ENCODE measurements around the gene CREB1. TPM values are rescaled to one million over a fixed set of nuclear protein-coding genes. Genes with fewer than 3 reads are reported as not detected.
A peak's percentile ranks its signal among the peaks of the same experiment; 100 is the strongest.

CREB1 gene
- total and polyA plus RNA-seq, 2 donors (not counting 1 experiment from before 2014, with no cell fraction given): 42.5 to 156 TPM

DNA sequence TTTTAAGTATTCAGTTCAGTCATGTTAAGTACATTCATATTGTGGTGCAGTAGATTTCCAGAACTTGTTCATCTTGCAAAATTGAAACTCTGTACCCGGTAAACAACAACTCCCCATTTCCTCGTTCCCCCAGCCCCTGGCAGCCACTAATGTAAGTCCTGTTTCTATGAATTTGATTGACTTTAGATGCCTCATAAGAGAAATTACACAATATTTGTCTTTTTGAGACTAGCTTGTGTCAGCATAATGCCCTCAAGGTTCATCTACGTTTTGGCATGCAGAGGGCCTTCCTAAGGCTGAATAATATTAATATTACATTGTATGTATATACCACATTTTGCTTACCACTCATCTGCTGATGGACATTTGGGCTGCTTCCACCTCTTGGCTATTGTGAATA is 64.5 kb downstream of the CREB1 start:
- CTCF ChIA-PET: interaction anchor here (0.7 kb wide), 1 partner anchor 658 kb away, joined by 3 read pairs; no protein-coding TSS in a partner anchor

DNA sequence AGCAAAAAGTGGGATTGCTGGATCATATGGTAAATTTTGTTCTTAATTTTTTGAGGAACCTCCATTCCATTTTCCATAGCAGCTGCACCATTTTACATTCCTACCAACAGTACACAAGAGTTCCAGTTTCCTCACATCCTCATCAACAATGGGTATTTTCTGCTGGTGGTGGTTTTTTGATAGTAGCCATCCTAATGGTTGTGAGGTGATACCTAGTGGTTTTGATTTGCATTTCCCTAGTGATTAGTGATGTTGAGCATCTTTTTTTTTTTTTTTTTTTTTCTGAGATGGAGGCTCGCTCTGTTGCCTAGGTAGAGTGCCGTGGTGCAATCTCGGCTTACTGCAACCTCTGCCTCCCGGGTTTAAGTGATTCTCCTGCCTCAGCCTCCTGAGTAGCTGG is 65.0 kb downstream of the CREB1 start:
- Histone ChIP-seq H4K20me1 (ENCODE audit: control insufficient read depth, insufficient read depth, low read length, poor library complexity, severe bottlenecking) (peaks cover 11% of the 10 kb centered on the region), H3K9me3 (ENCODE audit: control extremely low read depth in 1 of 3, control insufficient read depth in 2 of 3, insufficient read depth in 1 of 3, low read length in 2 of 3) (peaks cover 0 to 18% (median 4%) of the 10 kb centered on the region in 3 donors), H3K36me3 (replicated peaks in 1 of 2; ENCODE audit: control extremely low read depth in 1 of 2, control insufficient read depth in 1 of 2, extremely low read depth in 1 of 2, insufficient read depth in 2 of 2, low read length in 1 of 2) (peaks cover 6 to 47% of the 10 kb centered on the region in 2 experiments), H2AFZ (ENCODE audit: insufficient read depth, low read depth, low read length, poor library complexity, severe bottlenecking) (no peak overlapping the region), H3K27me3 (replicated peaks in 1 of 4; ENCODE audit: control extremely low read depth in 1 of 4, control insufficient read depth in 3 of 4, insufficient read depth in 4 of 4, low read length in 3 of 4) (no peaks in the 10 kb centered on the region), H3K9ac (ENCODE audit: low read length) (no peak overlapping the region), H3K79me2 (ENCODE audit: control insufficient read depth, insufficient read depth, low read length) (peaks cover 13% of the 10 kb centered on the region), H3K27ac (ENCODE audit: low read length in 2 of 2) (no peak overlapping the region), H3K4me3 (ENCODE audit: control extremely low read depth in 1 of 5, extremely low read depth in 1 of 5, insufficient read depth in 1 of 5, low read depth in 2 of 5, low read length in 4 of 5) (no peak overlapping the region), H3K4me1 (ENCODE audit: control insufficient read depth in 2 of 2, insufficient read depth in 2 of 2, low read length in 2 of 2) (peaks cover 5 to 6% of the 10 kb centered on the region in 2 donors), H3K4me2 (replicated peaks; ENCODE audit: low read depth, low read length, poor library complexity, severe bottlenecking) (no peak overlapping the region)
- no peak overlapping the region for H3K27ac Mint-ChIP-seq
- no peaks in the 10 kb centered on the region for H3K27me3 Mint-ChIP-seq
- intact Hi-C loops (cut with micrococcal nuclease): no loop called here
- WGBS (ENCODE audit: insufficient coverage): no CpG with 5 or more reads among the region's 4 CpGs
- no peak for TF ChIP-seq EZH2 (IDR thresholded peaks at IDR 0.05; ENCODE audit: borderline replicate concordance, insufficient read depth, low read depth, low read length, poor library complexity, severe bottlenecking)
- TF ChIP-seq, protein P1, sequence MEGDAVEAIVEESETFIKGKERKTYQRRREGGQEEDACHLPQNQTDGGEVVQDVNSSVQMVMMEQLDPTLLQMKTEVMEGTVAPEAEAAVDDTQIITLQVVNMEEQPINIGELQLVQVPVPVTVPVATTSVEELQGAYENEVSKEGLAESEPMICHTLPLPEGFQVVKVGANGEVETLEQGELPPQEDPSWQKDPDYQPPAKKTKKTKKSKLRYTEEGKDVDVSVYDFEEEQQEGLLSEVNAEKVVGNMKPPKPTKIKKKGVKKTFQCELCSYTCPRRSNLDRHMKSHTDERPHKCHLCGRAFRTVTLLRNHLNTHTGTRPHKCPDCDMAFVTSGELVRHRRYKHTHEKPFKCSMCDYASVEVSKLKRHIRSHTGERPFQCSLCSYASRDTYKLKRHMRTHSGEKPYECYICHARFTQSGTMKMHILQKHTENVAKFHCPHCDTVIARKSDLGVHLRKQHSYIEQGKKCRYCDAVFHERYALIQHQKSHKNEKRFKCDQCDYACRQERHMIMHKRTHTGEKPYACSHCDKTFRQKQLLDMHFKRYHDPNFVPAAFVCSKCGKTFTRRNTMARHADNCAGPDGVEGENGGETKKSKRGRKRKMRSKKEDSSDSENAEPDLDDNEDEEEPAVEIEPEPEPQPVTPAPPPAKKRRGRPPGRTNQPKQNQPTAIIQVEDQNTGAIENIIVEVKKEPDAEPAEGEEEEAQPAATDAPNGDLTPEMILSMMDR (IDR thresholded peaks at IDR 0.05): no peak
- ATAC-seq (ENCODE audit: low read depth) (peak; percentile 45), DNase-seq (peak; percentile 28)
- no peak overlapping the region for H3K4me3 Mint-ChIP-seq
- ChIA-PET POLR2A (no interaction called here), CTCF (interaction anchor here (0.7 kb wide), 1 partner anchor 24 kb away, joined by 3 read pairs; no protein-coding TSS in a partner anchor)
- H3K4me1 Mint-ChIP-seq: peaks cover 11% of the 10 kb centered on the region
- H3K9me3 Mint-ChIP-seq (ENCODE audit: insufficient read depth): peaks cover 3% of the 10 kb centered on the region

More for the DNA sequence above, 64.5 kb downstream of the CREB1 start:
- intact Hi-C loops (cut with micrococcal nuclease): no loop called here
- Mint-ChIP-seq H3K4me3 (no peak overlapping the region), H3K27ac (peak overlapping the region; percentile 16), H3K4me1 (peaks cover 12% of the 10 kb centered on the region), H3K9me3 (ENCODE audit: insufficient read depth) (peaks cover 7% of the 10 kb centered on the region), H3K27me3 (no peaks in the 10 kb centered on the region)
- Histone ChIP-seq H2AFZ (ENCODE audit: insufficient read depth, low read depth, low read length, poor library complexity, severe bottlenecking) (no peak overlapping the region), H3K27me3 (replicated peaks in 1 of 4; ENCODE audit: control extremely low read depth in 1 of 4, control insufficient read depth in 3 of 4, insufficient read depth in 4 of 4, low read length in 3 of 4) (no peaks in the 10 kb centered on the region), H3K27ac (ENCODE audit: low read length in 2 of 2) (no peak overlapping the region), H3K4me2 (replicated peaks; ENCODE audit: low read depth, low read length, poor library complexity, severe bottlenecking) (no peak overlapping the region), H3K4me3 (ENCODE audit: control extremely low read depth in 1 of 5, extremely low read depth in 1 of 5, insufficient read depth in 1 of 5, low read depth in 2 of 5, low read length in 4 of 5) (no peak overlapping the region), H3K36me3 (replicated peaks in 1 of 2; ENCODE audit: control extremely low read depth in 1 of 2, control insufficient read depth in 1 of 2, extremely low read depth in 1 of 2, insufficient read depth in 2 of 2, low read length in 1 of 2) (peaks cover 6 to 48% of the 10 kb centered on the region in 2 experiments), H4K20me1 (ENCODE audit: control insufficient read depth, insufficient read depth, low read length, poor library complexity, severe bottlenecking) (peaks cover 11% of the 10 kb centered on the region), H3K9me3 (ENCODE audit: control extremely low read depth in 1 of 3, control insufficient read depth in 2 of 3, insufficient read depth in 1 of 3, low read length in 2 of 3) (peaks cover 0 to 18% (median 4%) of the 10 kb centered on the region in 3 donors), H3K9ac (ENCODE audit: low read length) (no peak overlapping the region), H3K4me1 (ENCODE audit: control insufficient read depth in 2 of 2, insufficient read depth in 2 of 2, low read length in 2 of 2) (peaks cover 5 to 6% of the 10 kb centered on the region in 2 donors), H3K79me2 (ENCODE audit: control insufficient read depth, insufficient read depth, low read length) (peaks cover 13% of the 10 kb centered on the region)
- no CpG with 5 or more reads among the region's 3 CpGs for WGBS (ENCODE audit: insufficient coverage)
- POLR2A ChIA-PET: no interaction called here
- no peak for DNase-seq
- no peak for TF ChIP-seq EZH2 (IDR thresholded peaks at IDR 0.05; ENCODE audit: borderline replicate concordance, insufficient read depth, low read depth, low read length, poor library complexity, severe bottlenecking)
- TF ChIP-seq, protein P1 (IDR thresholded peaks at IDR 0.05): no peak
- no peak for ATAC-seq (ENCODE audit: low read depth)

All from B cell (primary cell).